GM12874 (cell line): ENCODE results near the gene KCNIP4.

ENCODE experiments used
- CTCF ChIP-seq: IDR thresholded peaks from 2 replicates; pipeline ENCODE4 v1.5.1; 2011; ENCODE audit warnings: low read depth, mild to moderate bottlenecking, control low read depth, low read length, moderate library complexity; ENCODE audit not compliant: insufficient read depth

Gene KCNIP4

GRCh38 chr4:21952549-21952948 is 4.0 kb upstream of the KCNIP4 start:
- TF ChIP-seq CTCF: no peak

- no peak for TF ChIP-seq CTCF
Measured at GRCh38 chr4:21949073-21949457, 493 bp upstream of the KCNIP4 start.

GRCh38 chr4:21947791-21948346 is 703 bp downstream of the KCNIP4 start:
- TF ChIP-seq CTCF: no peak

GRCh38 chr4:21946858-21947257 is 1.7 kb downstream of the KCNIP4 start:
- TF ChIP-seq CTCF: no peak

GRCh38 chr4:21921526-21922180 is 26.9 kb downstream of the KCNIP4 start:
- TF ChIP-seq CTCF: no peak

GRCh38 chr4:21915761-21916160 is 32.8 kb downstream of the KCNIP4 start:
- no peak for TF ChIP-seq CTCF

GRCh38 chr4:21901831-21902230 is 46.7 kb downstream of the KCNIP4 start:
- no peak for TF ChIP-seq CTCF
